ENCODE data around the gene ZFP92. TPM values are rescaled to one million over a fixed set of nuclear protein-coding genes. Genes with fewer than 3 reads are reported as not detected.
"Not testable (repeated sequence)": the region's sequence is repeated elsewhere in the genome, so short reads cannot be mapped to it uniquely, and the experiment has no call there.

Gene ZFP92
- total RNA-seq, 3 donors from 2014 or later, result 0.17 to 1.6 (median 0.22) TPM

DNA sequence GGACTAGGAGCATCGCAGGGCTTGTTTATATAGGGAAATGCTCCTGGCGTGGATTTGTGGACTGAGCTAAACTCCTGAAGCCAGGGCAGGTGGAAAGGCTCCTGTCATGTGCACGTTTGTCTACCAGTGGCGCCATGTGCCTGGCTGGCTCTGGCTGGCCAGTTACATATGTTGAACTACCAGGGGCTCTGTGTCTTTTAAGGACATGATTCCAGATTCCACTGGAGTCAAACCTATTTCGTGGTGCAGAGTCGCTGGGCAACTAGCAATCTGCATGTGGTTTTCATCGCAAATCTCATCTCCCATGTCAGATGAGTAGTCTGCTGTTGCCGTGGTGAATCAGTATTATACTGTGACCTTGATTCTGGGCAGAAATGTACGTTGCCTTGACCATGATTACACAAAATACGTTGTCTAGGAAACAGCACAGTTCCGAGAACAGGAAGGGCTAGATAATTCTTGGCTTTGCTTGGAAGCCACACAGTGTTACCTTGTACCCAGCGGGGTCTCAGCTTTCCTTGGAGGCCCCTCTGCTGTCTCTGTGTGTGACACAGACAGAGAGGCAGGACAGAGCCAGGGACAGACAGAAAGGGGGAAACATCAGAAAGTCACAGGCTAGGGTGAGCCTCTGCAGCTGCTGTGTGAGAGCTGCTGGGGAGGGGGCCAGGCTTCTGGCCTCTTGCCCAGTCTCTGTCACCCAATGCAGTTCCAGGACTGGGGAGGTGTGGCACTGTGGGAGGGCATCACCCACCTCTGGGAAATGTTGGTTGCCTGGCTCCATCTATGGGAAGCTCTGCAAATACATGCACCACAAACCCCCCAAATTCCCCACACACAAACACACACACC, 29.4 kb upstream of the ZFP92 start:
- Histone ChIP-seq H3K36me3 (ENCODE audit: low read depth) (no peaks in the 10 kb centered on the region), H3K4me3 (no peak overlapping the region), H3K9me3 (no peaks in the 10 kb centered on the region), H3K4me1 (ENCODE audit: low read depth) (no peaks in the 10 kb centered on the region)
- TF ChIP-seq, protein P1, sequence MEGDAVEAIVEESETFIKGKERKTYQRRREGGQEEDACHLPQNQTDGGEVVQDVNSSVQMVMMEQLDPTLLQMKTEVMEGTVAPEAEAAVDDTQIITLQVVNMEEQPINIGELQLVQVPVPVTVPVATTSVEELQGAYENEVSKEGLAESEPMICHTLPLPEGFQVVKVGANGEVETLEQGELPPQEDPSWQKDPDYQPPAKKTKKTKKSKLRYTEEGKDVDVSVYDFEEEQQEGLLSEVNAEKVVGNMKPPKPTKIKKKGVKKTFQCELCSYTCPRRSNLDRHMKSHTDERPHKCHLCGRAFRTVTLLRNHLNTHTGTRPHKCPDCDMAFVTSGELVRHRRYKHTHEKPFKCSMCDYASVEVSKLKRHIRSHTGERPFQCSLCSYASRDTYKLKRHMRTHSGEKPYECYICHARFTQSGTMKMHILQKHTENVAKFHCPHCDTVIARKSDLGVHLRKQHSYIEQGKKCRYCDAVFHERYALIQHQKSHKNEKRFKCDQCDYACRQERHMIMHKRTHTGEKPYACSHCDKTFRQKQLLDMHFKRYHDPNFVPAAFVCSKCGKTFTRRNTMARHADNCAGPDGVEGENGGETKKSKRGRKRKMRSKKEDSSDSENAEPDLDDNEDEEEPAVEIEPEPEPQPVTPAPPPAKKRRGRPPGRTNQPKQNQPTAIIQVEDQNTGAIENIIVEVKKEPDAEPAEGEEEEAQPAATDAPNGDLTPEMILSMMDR (IDR thresholded peaks at IDR 0.05), result no peak
- DNase-seq (no peak), ATAC-seq (peak; percentile 31)
- intact Hi-C loops (cut with DNase I, micrococcal nuclease), result no loop called here

DNA sequence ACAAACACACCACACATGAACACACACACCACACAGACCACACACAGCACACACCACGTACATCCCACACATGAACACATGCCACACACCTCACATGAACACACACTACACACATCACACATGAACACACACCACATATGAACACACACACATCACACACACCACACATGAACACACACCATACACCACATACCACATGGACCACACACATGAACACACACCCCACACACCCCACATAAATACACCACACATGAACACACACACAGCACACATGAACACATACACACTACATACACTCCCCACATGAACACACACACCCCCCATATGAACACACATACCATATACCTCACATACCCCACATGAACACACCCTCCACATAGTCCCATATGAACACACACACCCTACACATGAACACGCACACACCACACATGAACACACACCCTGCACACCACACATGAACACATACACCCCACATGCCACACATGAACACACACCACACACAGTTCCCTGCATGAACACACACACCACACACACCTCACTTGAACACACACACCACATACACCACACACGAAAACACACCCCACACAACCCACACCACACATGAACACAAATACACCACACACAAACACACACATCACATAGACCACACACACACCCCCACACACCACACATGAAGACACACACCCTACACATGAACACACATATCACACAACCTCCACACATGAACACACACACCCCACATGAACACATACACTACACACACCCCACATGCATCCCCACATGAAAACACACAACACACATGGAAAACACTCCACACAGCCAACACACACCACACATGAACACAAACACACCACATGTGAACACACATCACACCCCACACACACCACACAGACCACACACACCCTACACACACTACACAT, 28.4 kb upstream of the ZFP92 start:
- Histone ChIP-seq H3K36me3 (ENCODE audit: low read depth) (no peaks in the 10 kb centered on the region), H3K9me3 (no peaks in the 10 kb centered on the region), H3K4me1 (ENCODE audit: low read depth) (no peaks in the 10 kb centered on the region), H3K4me3 (no peak overlapping the region)
- no peak for ATAC-seq
- intact Hi-C loops (cut with DNase I, micrococcal nuclease), result no loop called here
- TF ChIP-seq, protein P1 (IDR thresholded peaks at IDR 0.05), result no peak
- DNase-seq, result no peak

DNA sequence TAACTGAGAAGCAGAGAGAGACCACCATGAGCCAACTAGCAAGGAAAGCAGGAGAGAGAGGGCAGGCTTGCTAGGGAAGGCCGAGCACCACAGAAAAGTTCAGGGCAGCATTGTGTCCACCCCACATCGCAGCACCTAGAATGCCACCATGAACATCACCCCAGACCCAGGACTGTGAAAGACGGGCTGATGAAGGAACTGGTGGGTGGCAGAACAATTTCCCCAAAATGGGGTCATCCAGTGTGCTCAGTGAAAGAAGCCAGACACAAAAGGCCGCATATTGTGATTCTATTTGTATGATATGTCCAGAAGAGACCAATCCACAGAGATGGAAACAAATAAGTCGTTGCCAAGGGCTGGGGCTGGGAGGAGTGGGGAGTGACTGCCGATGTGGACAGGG, 26.9 kb upstream of the ZFP92 start:
- intact Hi-C loops (cut with DNase I, micrococcal nuclease), result no loop called here
- Histone ChIP-seq H3K36me3 (ENCODE audit: low read depth) (no peaks in the 10 kb centered on the region), H3K4me3 (no peak overlapping the region), H3K9me3 (no peaks in the 10 kb centered on the region), H3K4me1 (ENCODE audit: low read depth) (no peaks in the 10 kb centered on the region)
- DNase-seq (no peak), ATAC-seq (no peak)
- TF ChIP-seq, protein P1 (IDR thresholded peaks at IDR 0.05), result no peak

DNA sequence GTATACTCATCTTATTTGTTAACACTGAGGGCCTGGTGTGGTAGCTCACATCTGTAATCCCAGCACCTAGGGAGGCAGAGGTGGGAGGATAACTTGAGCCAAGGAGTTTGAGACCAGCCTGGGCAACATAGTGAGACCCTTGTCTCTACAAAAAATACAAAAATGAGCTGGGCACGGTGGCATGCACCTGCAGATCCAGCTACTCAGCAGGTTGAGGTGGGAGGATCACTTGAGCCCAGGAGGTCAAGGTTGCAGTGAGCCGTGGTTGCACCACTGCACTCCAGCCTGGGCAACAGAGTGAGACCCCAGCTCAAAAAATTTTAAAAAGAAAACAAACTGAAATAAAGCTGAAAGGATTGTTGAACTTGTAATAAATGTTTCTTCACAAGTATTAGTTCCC, 26.3 kb upstream of the ZFP92 start:
- H3K9me3 ChIP-seq; ATAC-seq; H3K36me3 ChIP-seq (ENCODE audit: low read depth); H3K4me3 ChIP-seq; intact Hi-C loops (cut with DNase I, micrococcal nuclease); H3K4me1 ChIP-seq (ENCODE audit: low read depth); DNase-seq: not testable (repeated sequence)

DNA sequence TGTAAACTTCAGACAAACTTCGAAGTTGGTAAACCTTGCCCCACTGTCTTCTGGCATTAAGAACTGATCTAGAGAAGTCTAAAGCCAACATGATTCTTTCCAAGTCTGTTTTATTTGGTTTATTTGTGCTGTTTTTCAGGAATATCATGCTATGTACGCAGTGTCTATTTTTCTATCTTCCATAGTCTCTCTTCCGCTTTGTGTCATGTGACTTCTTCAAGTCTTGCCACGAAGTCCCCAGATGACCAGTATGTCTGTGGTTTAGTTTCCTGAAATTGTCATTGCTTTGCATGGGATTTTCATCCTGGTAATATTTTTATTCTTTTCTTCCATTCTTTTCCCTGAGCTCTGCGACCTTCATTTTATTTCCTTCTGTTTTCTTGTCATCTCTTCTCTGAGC, 25.2 kb upstream of the ZFP92 start:
- H3K9me3 ChIP-seq, result no peaks in the 10 kb centered on the region

More for the DNA sequence above, 25.2 kb upstream of the ZFP92 start:
- intact Hi-C loops (cut with DNase I, micrococcal nuclease), result no loop called here
- Histone ChIP-seq H3K4me1 (ENCODE audit: low read depth) (no peaks in the 10 kb centered on the region), H3K4me3 (no peak overlapping the region), H3K36me3 (ENCODE audit: low read depth) (no peaks in the 10 kb centered on the region)
- ATAC-seq (no peak), DNase-seq (no peak)
- TF ChIP-seq, protein P1 (IDR thresholded peaks at IDR 0.05), result no peak

Data from mucosa of descending colon (tissue), 3 donors.